GM12878 (cell line): ENCODE results near the gene MS4A4E.

Experiments
- BACH1 ChIP-seq: fragments of 450-650 bp; IDR thresholded peaks from 2 replicates; pipeline ENCODE4 v1.6.1; 2017; ENCODE audit warnings: mild to moderate bottlenecking, borderline replicate concordance
- CTCF ChIP-seq, 3 experiments: IDR thresholded peaks in 2 of 3; conservative IDR thresholded peaks in 1 of 3; 2 replicates each; pipeline ENCODE4 v1.5.1; 2011; ENCODE audit warnings: low read depth in 3 of 3, low read length in 3 of 3, mild to moderate bottlenecking in 3 of 3, control low read depth in 2 of 3, moderate library complexity in 2 of 3, inconsistent platforms in 1 of 3, mixed read lengths in 1 of 3; ENCODE audit not compliant: control insufficient read depth in 2 of 3, insufficient read depth in 1 of 3; ENCODE audit errors: extremely low read depth in 1 of 3
- ESRRA ChIP-seq: IDR thresholded peaks from 2 replicates; pipeline ENCODE4 v1.6.1; 2012; ENCODE audit warnings: mild to moderate bottlenecking, low read length, improper control_type of control experiment
- IKZF1 ChIP-seq: fragments of 450-650 bp; conservative IDR thresholded peaks from 2 replicates; pipeline ENCODE4 v1.6.1; 2017; ENCODE audit warnings: antibody characterized with exemption, mild to moderate bottlenecking
- MAX ChIP-seq: IDR thresholded peaks from 2 replicates; pipeline ENCODE4 v1.6.1; 2012; ENCODE audit warnings: low read depth, low read length, improper control_type of control experiment
- NKRF ChIP-seq: fragments of 450-650 bp; conservative IDR thresholded peaks from 2 replicates; pipeline ENCODE4 v1.6.1; 2017; ENCODE audit warnings: mild to moderate bottlenecking, moderate library complexity
- SMC3 ChIP-seq: IDR thresholded peaks from 2 replicates; pipeline ENCODE4 v1.6.1; 2011; ENCODE audit warnings: low read length, improper control_type of control experiment, borderline replicate concordance
- ZNF274 ChIP-seq: IDR thresholded peaks from one replicate; pipeline ENCODE4 v1.8.0; 2011; ENCODE audit not compliant: insufficient read length, insufficient read depth

- TF ChIP-seq BACH1 = no peak
- TF ChIP-seq ZNF274 = no peak
- TF ChIP-seq IKZF1 = no peak
- no peak for TF ChIP-seq ESRRA
- peak; percentile 49 to 80 (median 74); a peak in 5 of 6 replicates for TF ChIP-seq CTCF (IDR thresholded peaks at IDR 0.05 in 2 of 3, conservative IDR thresholded peaks at IDR 0.05 in 1 of 3; ENCODE audit: control insufficient read depth in 2 of 3, extremely low read depth in 1 of 3, insufficient read depth in 1 of 3, low read depth in 3 of 3, low read length in 3 of 3)
- peak; percentile 87; the same call in 1 of the 2 replicates for TF ChIP-seq SMC3
- no peak for TF ChIP-seq NKRF
- TF ChIP-seq MAX = no peak
Observed at GRCh38 chr11:60265373-60266214, 22.7 kb upstream of the MS4A4E start.
